Type B pancreatic cell (in vitro differentiated cells): ENCODE measurements around the gene GNB5. TPM values are rescaled to one million over a fixed set of nuclear protein-coding genes. Genes with fewer than 3 reads are reported as not detected.
A peak's percentile ranks its signal among the peaks of the same experiment; 100 is the strongest.

Source experiments
- DNase-seq: peaks from one replicate; pipeline ENCODE4 v3.0.0; 2021; ENCODE audit warnings: mixed read lengths; ENCODE audit not compliant: unreplicated experiment; ENCODE audit errors: extremely low spot score
- H3K27ac Mint-ChIP-seq: 2 replicates; pipeline ENCODE4 v1.8.0; 2021; ENCODE audit warnings: mild to moderate bottlenecking, mixed read lengths
- H3K27me3 Mint-ChIP-seq: 2 replicates; pipeline ENCODE4 v1.8.0; 2021; ENCODE audit warnings: mixed read lengths
- H3K36me3 Mint-ChIP-seq: 2 replicates; pipeline ENCODE4 v1.8.0; 2021; ENCODE audit warnings: mixed read lengths
- H3K4me1 Mint-ChIP-seq: one replicate; pipeline ENCODE4 v1.8.0; 2021; ENCODE audit warnings: mixed read lengths; ENCODE audit not compliant: unreplicated experiment
- H3K4me3 Mint-ChIP-seq: 2 replicates; pipeline ENCODE4 v1.8.0; 2021; ENCODE audit warnings: mild to moderate bottlenecking, mixed read lengths
- H3K9me3 Mint-ChIP-seq: 2 replicates; pipeline ENCODE4 v1.8.0; 2021; ENCODE audit warnings: mixed read lengths
- CTCF ChIP-seq: fragments of 200-600 bp; sonication (generic); conservative IDR thresholded peaks from 2 replicates; pipeline ENCODE4 v1.5.0; 2021; ENCODE audit warnings: antibody characterized with exemption, mild to moderate bottlenecking
- total RNA-seq: library from RNA; stranded (reverse); gene quantifications from 2 replicates; pipeline ENCODE4 v1.2.1, GENCODE V29; 2021; ENCODE audit warnings: low replicate concordance

Gene GNB5
- total RNA-seq, 1 donor from 2014 or later: 19.9 TPM

DNA sequence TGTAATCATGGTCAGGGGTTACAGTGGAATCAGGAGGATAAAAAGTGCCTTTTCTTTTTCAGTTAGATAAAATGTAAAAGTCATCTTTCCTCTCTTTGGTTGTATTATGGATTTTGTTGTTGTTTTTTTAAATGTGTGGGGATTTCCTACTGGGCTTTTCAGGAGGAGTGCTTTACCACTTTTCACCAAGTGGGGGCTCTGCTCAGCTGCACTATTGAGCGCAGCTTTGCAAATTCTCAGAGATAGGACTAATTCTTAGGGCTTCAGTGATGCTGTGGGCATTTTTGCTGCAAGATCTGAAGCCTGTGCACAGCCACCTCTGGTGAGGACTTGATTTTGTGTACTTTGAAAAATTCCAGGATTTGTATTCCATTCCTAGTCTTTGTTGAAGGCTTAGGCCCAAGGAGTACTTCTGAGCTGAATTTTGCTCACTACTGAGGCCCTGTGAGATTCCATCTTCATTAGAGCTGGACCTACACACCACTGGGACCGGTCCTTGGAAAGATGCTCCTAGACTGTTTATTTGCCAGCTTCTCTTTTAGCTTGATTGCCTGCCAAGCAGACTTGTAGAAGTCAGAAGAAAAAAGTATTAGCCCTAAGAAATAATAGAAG lies 7.5 kb downstream of the GNB5 start:
- H3K9me3 Mint-ChIP-seq: no peaks in the 10 kb centered on the region
- H3K36me3 Mint-ChIP-seq: no peaks in the 10 kb centered on the region
- H3K27me3 Mint-ChIP-seq: peaks cover 24% of the 10 kb centered on the region
- peak overlapping the region; percentile 35 for H3K27ac Mint-ChIP-seq
- H3K4me3 Mint-ChIP-seq: peak overlapping the region; percentile 62
- DNase-seq: no peak
- TF ChIP-seq CTCF: peak; percentile 72
- H3K4me1 Mint-ChIP-seq: peaks cover 19% of the 10 kb centered on the region

DNA sequence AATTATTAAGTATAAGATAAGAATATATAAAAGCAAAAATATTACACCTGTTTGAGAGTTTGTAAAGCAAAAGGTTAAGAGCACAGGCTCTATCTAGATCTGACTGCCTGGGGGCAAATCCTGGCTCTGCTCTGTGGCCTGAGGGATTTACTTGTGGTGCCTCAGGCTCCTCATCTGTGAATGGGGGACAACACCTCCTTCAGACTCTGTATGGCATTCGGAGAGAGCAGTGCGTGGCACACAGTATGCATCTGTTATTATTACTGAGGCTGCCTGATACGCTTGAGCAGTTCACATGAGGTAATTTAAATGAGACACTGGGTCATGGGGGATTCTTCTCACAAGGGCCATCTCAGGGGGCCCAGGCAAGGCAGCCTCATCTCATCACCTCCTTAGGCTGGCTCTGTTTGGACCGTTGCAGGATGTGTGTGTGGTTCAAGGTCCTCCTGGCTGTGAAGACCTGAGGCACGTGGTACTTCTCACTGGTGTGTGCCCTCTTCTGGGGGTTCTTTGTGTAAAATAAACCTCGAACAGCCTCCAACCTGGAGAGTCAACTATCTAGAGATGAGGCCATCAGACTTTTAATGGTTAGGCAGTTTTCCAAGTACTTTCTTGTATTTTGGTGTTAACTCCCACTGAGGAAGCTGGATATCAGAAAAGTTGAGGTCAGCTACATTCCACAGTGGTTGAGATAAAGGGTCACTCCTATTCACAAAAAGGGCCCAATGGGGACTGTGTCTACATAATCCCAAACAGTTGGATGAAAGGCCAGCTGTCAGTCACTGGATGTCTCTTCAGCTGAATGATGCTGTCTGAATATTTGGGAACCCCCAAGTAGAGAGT lies 9.0 kb downstream of the GNB5 start:
- H3K4me1 Mint-ChIP-seq: peaks cover 19% of the 10 kb centered on the region
- H3K9me3 Mint-ChIP-seq: no peaks in the 10 kb centered on the region
- H3K4me3 Mint-ChIP-seq: no peak overlapping the region
- no peak for DNase-seq
- no peak for TF ChIP-seq CTCF
- H3K36me3 Mint-ChIP-seq: no peaks in the 10 kb centered on the region
- peaks cover 24% of the 10 kb centered on the region for H3K27me3 Mint-ChIP-seq
- H3K27ac Mint-ChIP-seq: no peak overlapping the region

- Mint-ChIP-seq H3K27me3 (peaks cover 24% of the 10 kb centered on the region), H3K27ac (peak overlapping the region; percentile 77), H3K4me3 (peak overlapping the region; percentile 89), H3K36me3 (no peaks in the 10 kb centered on the region), H3K9me3 (no peaks in the 10 kb centered on the region), H3K4me1 (peaks cover 19% of the 10 kb centered on the region)
- peak; percentile 36 for DNase-seq
- no peak for TF ChIP-seq CTCF
These were observed 10.2 kb downstream of the GNB5 start for GRCh38 chr15:52180851-52181450.

GRCh38 chr15:52180196-52180835 lies 10.9 kb downstream of the GNB5 start:
- no peak for TF ChIP-seq CTCF
- peaks cover 24% of the 10 kb centered on the region for H3K27me3 Mint-ChIP-seq
- peak overlapping the region; percentile 89 for H3K4me3 Mint-ChIP-seq
- peak; percentile 51 for DNase-seq
- peaks cover 17% of the 10 kb centered on the region for H3K4me1 Mint-ChIP-seq
- peak overlapping the region; percentile 84 for H3K27ac Mint-ChIP-seq
- no peaks in the 10 kb centered on the region for H3K36me3 Mint-ChIP-seq
- H3K9me3 Mint-ChIP-seq: no peaks in the 10 kb centered on the region

DNA sequence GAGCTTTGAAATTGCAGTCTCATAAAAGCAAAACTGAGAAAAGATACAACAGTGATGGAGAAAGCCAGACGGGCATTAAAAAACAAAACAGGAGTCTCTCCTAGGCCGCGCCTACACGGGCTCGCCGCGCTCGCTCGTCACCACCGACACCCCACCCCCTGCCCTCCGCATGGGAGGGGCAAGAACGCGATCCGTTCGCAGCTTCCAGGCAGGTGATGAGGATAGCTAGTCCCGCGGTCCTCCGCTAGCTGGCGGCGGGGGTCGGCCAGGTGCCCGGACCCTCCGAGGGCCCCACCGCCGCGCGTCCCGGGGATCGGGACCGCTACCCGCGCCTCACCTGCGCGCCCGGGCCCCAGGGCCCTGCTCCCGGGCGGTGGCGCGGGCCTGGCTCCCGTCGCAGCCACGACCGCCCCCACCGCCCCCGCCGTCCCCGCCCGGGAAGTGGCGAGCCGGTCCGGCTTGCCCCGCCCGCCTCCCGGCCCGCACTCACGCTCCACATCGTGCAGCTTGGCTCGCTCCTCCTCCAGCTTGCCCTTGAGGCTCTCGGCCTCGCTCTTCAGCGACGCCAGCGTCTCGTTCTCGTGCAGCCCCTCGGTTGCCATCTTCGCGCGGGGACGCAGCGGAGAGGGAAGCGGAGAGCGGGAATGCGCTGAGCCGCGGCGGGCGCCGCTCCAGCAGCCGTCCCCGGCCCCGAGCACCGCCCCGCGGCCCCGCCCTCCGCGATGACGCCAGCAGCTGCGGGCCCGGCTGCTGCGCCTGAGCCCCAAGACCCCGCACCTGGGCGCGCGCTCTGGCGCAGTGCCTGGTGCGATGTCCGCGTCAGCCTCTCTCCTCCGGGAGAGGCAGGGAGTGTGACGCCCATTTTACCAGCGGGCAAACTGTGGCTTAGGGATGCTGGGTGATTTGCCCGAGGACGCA lies 11.7 kb downstream of the GNB5 start:
- H3K9me3 Mint-ChIP-seq: no peaks in the 10 kb centered on the region
- TF ChIP-seq CTCF: peak; percentile 23

More for the DNA sequence above, 11.7 kb downstream of the GNB5 start:
- Mint-ChIP-seq H3K27me3 (peaks cover 24% of the 10 kb centered on the region), H3K4me1 (peaks cover 9% of the 10 kb centered on the region), H3K36me3 (no peaks in the 10 kb centered on the region), H3K4me3 (peak overlapping the region; percentile 95), H3K27ac (peak overlapping the region; percentile 94)
- DNase-seq: peak; percentile 84
